K562 (cell line): ENCODE measurements around the gene HSPA1B. TPM values are rescaled to one million over a fixed set of nuclear protein-coding genes. Genes with fewer than 3 reads are reported as not detected.
A peak's percentile ranks its signal among the peaks of the same experiment; 100 is the strongest.

Experiments used
- ARID4B ChIP-seq: sonication (generic); formaldehyde crosslinking; IDR thresholded peaks from 2 replicates; pipeline ENCODE4 v1.8.0; 2022; ENCODE audit warnings: mild to moderate bottlenecking, missing genetic modification reagents
- CBFA2T3 ChIP-seq: fragments of 450-650 bp; IDR thresholded peaks from 2 replicates; pipeline ENCODE4 v1.6.1; 2017
- ETS1 ChIP-seq: conservative IDR thresholded peaks from 2 replicates; pipeline ENCODE4 v1.6.1; 2011; ENCODE audit warnings: low read depth, mild to moderate bottlenecking, low read length; ENCODE audit not compliant: control insufficient read depth
- HDAC2 ChIP-seq: fragments of 450-650 bp; IDR thresholded peaks from 2 replicates; pipeline ENCODE4 v1.6.1; 2016; ENCODE audit warnings: mild to moderate bottlenecking
- HEY1 ChIP-seq: fragments of 250-450 bp; sonication (Bioruptor Pico); IDR thresholded peaks from 2 replicates; pipeline ENCODE4 v1.5.0; 2020; ENCODE audit warnings: mild to moderate bottlenecking, moderate library complexity, borderline replicate concordance
- HIVEP1 ChIP-seq: fragments of 250-450 bp; sonication (Bioruptor Pico); IDR thresholded peaks from 2 replicates; pipeline ENCODE4 v1.4.0; 2020; ENCODE audit warnings: mild to moderate bottlenecking
- MCM3 ChIP-seq: fragments of 450-650 bp; IDR thresholded peaks from 2 replicates; pipeline ENCODE4 v1.6.1; 2016
- MCM5 ChIP-seq: fragments of 450-650 bp; IDR thresholded peaks from 2 replicates; pipeline ENCODE4 v1.6.1; 2016; ENCODE audit warnings: low read depth
- NBN ChIP-seq: fragments of 450-650 bp; IDR thresholded peaks from 2 replicates; pipeline ENCODE4 v1.6.1; 2016; ENCODE audit warnings: low read depth, mild to moderate bottlenecking
- SETDB1 ChIP-seq: IDR thresholded peaks from one replicate; pipeline ENCODE4 v1.6.1; 2012; ENCODE audit warnings: low read length, control low read depth, inconsistent platforms
- ZNF124 ChIP-seq: sonication (generic); formaldehyde crosslinking; IDR thresholded peaks from 2 replicates; pipeline ENCODE4 v1.8.1; 2022; ENCODE audit warnings: missing genetic modification reagents
- ZNF592 ChIP-seq: fragments of 450-650 bp; IDR thresholded peaks from 2 replicates; pipeline ENCODE4 v1.6.1; 2017; ENCODE audit warnings: antibody characterized with exemption, mild to moderate bottlenecking
- polyA plus RNA-seq, 8 experiments: library from polyadenylated mRNA; depleted of rRNA in 4 of 8; stranded (reverse) in 5 of 8; unstranded in 3 of 8; fragments of >200 nt; fragmentation: Nextera tagmentation in 2 of 8; fragmentation: Illumina TruSeq in 1 of 8; extraction: Ambion mirVana in 2 of 8; extraction: Trizol in 1 of 8; gene quantifications; 2 replicates each; pipeline versions ENCODE4 v1.2.1 to v1.2.3, GENCODE V29; 2011 to 2014; ENCODE audit warnings: inconsistent platforms in 1 of 8, missing spikeins in 1 of 8
- total RNA-seq, 7 experiments: library from RNA; depleted of rRNA in 6 of 7; stranded (reverse); fragments of >200 nt in 6 of 7; fragmentation: Illumina TruSeq in 2 of 7; extraction: Trizol in 2 of 7; gene quantifications; 2 replicates each; pipeline versions ENCODE4 v1.2.1 to v1.2.3, GENCODE V29; 2011 to 2021; ENCODE audit warnings: low replicate concordance in 1 of 7
- TF ChIP-seq, protein P1 (sequence below): sonication (generic); formaldehyde crosslinking; IDR thresholded peaks from 2 replicates; pipeline ENCODE4 v1.8.1; 2023; ENCODE audit warnings: missing genetic modification reagents, mild to moderate bottlenecking, borderline replicate concordance

The HSPA1B gene
- total and polyA plus RNA-seq, 9 of the 15 experiments (the other 6 are each of a cell fraction or from before 2014, with no cell fraction given): 0.27 to 227 (median 51.2) TPM

- TF ChIP-seq ETS1 (peak; percentile 52), ZNF592 (no peak), NBN (no peak), HIVEP1 (CRISPR knock-in tag) (no peak), ARID4B (CRISPR knock-in tag) (peak; percentile 82), HEY1 (CRISPR knock-in tag) (peak; percentile 76; the same call in 1 of the 2 replicates), MCM3 (no peak), MCM5 (no peak), SETDB1 (no peak), CBFA2T3 (no peak), ZNF124 (CRISPR knock-in tag) (no peak), HDAC2 (peak; percentile 49; the same call in 1 of the 2 replicates)
- TF ChIP-seq, protein P1, sequence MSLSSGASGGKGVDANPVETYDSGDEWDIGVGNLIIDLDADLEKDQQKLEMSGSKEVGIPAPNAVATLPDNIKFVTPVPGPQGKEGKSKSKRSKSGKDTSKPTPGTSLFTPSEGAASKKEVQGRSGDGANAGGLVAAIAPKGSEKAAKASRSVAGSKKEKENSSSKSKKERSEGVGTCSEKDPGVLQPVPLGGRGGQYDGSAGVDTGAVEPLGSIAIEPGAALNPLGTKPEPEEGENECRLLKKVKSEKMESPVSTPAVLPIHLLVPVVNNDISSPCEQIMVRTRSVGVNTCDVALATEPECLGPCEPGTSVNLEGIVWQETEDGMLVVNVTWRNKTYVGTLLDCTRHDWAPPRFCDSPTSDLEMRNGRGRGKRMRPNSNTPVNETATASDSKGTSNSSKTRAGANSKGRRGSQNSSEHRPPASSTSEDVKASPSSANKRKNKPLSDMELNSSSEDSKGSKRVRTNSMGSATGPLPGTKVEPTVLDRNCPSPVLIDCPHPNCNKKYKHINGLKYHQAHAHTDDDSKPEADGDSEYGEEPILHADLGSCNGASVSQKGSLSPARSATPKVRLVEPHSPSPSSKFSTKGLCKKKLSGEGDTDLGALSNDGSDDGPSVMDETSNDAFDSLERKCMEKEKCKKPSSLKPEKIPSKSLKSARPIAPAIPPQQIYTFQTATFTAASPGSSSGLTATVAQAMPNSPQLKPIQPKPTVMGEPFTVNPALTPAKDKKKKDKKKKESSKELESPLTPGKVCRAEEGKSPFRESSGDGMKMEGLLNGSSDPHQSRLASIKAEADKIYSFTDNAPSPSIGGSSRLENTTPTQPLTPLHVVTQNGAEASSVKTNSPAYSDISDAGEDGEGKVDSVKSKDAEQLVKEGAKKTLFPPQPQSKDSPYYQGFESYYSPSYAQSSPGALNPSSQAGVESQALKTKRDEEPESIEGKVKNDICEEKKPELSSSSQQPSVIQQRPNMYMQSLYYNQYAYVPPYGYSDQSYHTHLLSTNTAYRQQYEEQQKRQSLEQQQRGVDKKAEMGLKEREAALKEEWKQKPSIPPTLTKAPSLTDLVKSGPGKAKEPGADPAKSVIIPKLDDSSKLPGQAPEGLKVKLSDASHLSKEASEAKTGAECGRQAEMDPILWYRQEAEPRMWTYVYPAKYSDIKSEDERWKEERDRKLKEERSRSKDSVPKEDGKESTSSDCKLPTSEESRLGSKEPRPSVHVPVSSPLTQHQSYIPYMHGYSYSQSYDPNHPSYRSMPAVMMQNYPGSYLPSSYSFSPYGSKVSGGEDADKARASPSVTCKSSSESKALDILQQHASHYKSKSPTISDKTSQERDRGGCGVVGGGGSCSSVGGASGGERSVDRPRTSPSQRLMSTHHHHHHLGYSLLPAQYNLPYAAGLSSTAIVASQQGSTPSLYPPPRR: no peak; the same call in 1 of the 2 replicates
These were observed 12.3 kb upstream of the HSPA1B start, which contains the start of the genes HSPA1A and HSPA1L (continued) for GRCh38 chr6:31815025-31815838.
